Measurements from ENCODE around the gene AP1G1. TPM values are rescaled to one million over a fixed set of nuclear protein-coding genes. Genes with fewer than 3 reads are reported as not detected.

AP1G1 gene
- total and polyA plus RNA-seq, 10 of the 15 experiments (the other 5 are each of a cell fraction or from before 2014, with no cell fraction given): 5.9 to 83.7 (median 47.8) TPM

DNA sequence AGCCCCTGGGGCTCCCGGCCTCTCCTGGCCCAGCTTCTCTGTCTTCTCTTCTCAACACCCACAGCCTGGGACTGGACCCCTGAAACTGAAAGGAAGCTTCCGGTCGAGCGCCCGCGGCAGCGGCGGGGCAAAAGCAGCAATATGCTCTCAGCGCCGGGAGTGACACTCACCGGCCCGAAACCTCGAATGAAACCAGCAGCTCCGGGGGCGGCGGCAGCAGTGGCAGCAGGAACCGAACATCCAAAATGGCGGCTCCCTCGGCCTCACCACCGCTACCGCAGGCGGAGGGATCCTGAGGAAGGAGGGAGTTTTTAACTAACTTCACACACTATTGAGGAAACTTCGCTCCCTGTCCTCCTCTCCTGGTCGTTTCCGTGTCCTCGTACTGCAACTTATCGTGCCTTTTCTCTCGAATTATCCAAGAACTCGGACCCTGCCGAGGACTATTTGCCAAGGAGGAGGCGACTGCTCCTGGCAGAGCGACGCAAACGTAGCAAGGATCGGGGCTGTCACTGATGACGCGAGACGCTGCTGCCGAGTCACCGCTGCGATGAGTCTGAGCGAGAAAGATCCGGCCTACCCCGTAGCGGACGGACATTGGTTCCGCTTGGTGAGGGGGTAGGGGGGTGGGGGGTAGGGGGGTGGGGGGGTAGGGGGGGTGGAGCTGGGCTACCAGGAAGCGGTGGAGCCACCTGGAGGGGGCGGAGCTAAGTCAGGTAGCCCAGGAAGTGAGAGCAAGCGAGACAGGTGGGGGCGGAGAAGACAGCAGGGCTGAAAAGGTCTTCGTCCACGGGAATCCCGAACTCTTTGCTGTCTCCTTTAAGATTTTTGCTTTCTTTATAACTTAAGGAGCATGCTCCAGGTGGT, at the start of gene AP1G1 (continued):
- TF ChIP-seq, protein P1, sequence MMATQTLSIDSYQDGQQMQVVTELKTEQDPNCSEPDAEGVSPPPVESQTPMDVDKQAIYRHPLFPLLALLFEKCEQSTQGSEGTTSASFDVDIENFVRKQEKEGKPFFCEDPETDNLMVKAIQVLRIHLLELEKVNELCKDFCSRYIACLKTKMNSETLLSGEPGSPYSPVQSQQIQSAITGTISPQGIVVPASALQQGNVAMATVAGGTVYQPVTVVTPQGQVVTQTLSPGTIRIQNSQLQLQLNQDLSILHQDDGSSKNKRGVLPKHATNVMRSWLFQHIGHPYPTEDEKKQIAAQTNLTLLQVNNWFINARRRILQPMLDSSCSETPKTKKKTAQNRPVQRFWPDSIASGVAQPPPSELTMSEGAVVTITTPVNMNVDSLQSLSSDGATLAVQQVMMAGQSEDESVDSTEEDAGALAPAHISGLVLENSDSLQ (IDR thresholded peaks at IDR 0.05): peak; percentile 85
- TF ChIP-seq NBN (IDR thresholded peaks at IDR 0.05): peak; percentile 100
- peak; percentile 96 for TF ChIP-seq CHD2 (IDR thresholded peaks at IDR 0.05; ENCODE audit: borderline replicate concordance, low read depth, low read length)
- no peak for TF ChIP-seq MYB (IDR thresholded peaks at IDR 0.05; ENCODE audit: borderline replicate concordance, low read depth, low read length)
- TF ChIP-seq CREM (IDR thresholded peaks at IDR 0.05; ENCODE audit: low read depth): peak; percentile 99
- TF ChIP-seq, protein P2, sequence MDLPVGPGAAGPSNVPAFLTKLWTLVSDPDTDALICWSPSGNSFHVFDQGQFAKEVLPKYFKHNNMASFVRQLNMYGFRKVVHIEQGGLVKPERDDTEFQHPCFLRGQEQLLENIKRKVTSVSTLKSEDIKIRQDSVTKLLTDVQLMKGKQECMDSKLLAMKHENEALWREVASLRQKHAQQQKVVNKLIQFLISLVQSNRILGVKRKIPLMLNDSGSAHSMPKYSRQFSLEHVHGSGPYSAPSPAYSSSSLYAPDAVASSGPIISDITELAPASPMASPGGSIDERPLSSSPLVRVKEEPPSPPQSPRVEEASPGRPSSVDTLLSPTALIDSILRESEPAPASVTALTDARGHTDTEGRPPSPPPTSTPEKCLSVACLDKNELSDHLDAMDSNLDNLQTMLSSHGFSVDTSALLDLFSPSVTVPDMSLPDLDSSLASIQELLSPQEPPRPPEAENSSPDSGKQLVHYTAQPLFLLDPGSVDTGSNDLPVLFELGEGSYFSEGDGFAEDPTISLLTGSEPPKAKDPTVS (IDR thresholded peaks at IDR 0.05; ENCODE audit: low read depth, low read length): no peak
- TF ChIP-seq, protein P3, sequence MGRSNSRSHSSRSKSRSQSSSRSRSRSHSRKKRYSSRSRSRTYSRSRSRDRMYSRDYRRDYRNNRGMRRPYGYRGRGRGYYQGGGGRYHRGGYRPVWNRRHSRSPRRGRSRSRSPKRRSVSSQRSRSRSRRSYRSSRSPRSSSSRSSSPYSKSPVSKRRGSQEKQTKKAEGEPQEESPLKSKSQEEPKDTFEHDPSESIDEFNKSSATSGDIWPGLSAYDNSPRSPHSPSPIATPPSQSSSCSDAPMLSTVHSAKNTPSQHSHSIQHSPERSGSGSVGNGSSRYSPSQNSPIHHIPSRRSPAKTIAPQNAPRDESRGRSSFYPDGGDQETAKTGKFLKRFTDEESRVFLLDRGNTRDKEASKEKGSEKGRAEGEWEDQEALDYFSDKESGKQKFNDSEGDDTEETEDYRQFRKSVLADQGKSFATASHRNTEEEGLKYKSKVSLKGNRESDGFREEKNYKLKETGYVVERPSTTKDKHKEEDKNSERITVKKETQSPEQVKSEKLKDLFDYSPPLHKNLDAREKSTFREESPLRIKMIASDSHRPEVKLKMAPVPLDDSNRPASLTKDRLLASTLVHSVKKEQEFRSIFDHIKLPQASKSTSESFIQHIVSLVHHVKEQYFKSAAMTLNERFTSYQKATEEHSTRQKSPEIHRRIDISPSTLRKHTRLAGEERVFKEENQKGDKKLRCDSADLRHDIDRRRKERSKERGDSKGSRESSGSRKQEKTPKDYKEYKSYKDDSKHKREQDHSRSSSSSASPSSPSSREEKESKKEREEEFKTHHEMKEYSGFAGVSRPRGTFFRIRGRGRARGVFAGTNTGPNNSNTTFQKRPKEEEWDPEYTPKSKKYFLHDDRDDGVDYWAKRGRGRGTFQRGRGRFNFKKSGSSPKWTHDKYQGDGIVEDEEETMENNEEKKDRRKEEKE (IDR thresholded peaks at IDR 0.05): no peak
- TF ChIP-seq, protein P4, sequence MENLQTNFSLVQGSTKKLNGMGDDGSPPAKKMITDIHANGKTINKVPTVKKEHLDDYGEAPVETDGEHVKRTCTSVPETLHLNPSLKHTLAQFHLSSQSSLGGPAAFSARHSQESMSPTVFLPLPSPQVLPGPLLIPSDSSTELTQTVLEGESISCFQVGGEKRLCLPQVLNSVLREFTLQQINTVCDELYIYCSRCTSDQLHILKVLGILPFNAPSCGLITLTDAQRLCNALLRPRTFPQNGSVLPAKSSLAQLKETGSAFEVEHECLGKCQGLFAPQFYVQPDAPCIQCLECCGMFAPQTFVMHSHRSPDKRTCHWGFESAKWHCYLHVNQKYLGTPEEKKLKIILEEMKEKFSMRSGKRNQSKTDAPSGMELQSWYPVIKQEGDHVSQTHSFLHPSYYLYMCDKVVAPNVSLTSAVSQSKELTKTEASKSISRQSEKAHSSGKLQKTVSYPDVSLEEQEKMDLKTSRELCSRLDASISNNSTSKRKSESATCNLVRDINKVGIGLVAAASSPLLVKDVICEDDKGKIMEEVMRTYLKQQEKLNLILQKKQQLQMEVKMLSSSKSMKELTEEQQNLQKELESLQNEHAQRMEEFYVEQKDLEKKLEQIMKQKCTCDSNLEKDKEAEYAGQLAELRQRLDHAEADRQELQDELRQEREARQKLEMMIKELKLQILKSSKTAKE (IDR thresholded peaks at IDR 0.05; ENCODE audit: low read depth, poor library complexity, severe bottlenecking): peak; percentile 93
- TF ChIP-seq POLR2AphosphoS2 (IDR thresholded peaks at IDR 0.05; ENCODE audit: low read depth, low read length): peak; percentile 64; the same call in 1 of the 2 replicates
- TF ChIP-seq, protein P5, sequence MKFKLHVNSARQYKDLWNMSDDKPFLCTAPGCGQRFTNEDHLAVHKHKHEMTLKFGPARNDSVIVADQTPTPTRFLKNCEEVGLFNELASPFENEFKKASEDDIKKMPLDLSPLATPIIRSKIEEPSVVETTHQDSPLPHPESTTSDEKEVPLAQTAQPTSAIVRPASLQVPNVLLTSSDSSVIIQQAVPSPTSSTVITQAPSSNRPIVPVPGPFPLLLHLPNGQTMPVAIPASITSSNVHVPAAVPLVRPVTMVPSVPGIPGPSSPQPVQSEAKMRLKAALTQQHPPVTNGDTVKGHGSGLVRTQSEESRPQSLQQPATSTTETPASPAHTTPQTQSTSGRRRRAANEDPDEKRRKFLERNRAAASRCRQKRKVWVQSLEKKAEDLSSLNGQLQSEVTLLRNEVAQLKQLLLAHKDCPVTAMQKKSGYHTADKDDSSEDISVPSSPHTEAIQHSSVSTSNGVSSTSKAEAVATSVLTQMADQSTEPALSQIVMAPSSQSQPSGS (IDR thresholded peaks at IDR 0.05; ENCODE audit: low read length): peak; percentile 47
- TF ChIP-seq GABPA (IDR thresholded peaks at IDR 0.05; ENCODE audit: low read depth): peak; percentile 68
- TF ChIP-seq IRF4 (IDR thresholded peaks at IDR 0.05; ENCODE audit: low read depth, low read length): peak; percentile 84; the same call in 1 of the 2 replicates
- TF ChIP-seq, protein P6, sequence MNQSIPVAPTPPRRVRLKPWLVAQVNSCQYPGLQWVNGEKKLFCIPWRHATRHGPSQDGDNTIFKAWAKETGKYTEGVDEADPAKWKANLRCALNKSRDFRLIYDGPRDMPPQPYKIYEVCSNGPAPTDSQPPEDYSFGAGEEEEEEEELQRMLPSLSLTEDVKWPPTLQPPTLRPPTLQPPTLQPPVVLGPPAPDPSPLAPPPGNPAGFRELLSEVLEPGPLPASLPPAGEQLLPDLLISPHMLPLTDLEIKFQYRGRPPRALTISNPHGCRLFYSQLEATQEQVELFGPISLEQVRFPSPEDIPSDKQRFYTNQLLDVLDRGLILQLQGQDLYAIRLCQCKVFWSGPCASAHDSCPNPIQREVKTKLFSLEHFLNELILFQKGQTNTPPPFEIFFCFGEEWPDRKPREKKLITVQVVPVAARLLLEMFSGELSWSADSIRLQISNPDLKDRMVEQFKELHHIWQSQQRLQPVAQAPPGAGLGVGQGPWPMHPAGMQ (IDR thresholded peaks at IDR 0.05; ENCODE audit: borderline replicate concordance): no peak
- TF ChIP-seq SIX5 (IDR thresholded peaks at IDR 0.05; ENCODE audit: low read depth, low read length, severe bottlenecking): peak; percentile 38
- TF ChIP-seq MXI1 (IDR thresholded peaks at IDR 0.05; ENCODE audit: low read depth, low read length): no peak; the same call in 1 of the 2 replicates
- TF ChIP-seq, protein P7, sequence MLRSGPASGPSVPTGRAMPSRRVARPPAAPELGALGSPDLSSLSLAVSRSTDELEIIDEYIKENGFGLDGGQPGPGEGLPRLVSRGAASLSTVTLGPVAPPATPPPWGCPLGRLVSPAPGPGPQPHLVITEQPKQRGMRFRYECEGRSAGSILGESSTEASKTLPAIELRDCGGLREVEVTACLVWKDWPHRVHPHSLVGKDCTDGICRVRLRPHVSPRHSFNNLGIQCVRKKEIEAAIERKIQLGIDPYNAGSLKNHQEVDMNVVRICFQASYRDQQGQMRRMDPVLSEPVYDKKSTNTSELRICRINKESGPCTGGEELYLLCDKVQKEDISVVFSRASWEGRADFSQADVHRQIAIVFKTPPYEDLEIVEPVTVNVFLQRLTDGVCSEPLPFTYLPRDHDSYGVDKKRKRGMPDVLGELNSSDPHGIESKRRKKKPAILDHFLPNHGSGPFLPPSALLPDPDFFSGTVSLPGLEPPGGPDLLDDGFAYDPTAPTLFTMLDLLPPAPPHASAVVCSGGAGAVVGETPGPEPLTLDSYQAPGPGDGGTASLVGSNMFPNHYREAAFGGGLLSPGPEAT (IDR thresholded peaks at IDR 0.05; ENCODE audit: low read depth): peak; percentile 97
